MM.1S (cell line): ENCODE data around the gene RNF208.

Experiments
- EZH2 ChIP-seq: fragments of 300-600 bp; sonication (generic); optimal IDR thresholded peaks from 2 replicates; pipeline ENCODE3; 2017; ENCODE audit warnings: low read depth, mild to moderate bottlenecking, antibody characterized with exemption, low read length, mixed read lengths
- EZH2phosphoT487 ChIP-seq: fragments of 300-600 bp; sonication (generic); IDR thresholded peaks from 2 replicates; pipeline ENCODE4 v1.6.1; 2018; ENCODE audit warnings: antibody characterized with exemption, low read length
- TF ChIP-seq, protein P1 (sequence below): fragments of 300-600 bp; sonication (generic); IDR thresholded peaks from 2 replicates; pipeline ENCODE4 v1.5.1; 2016; ENCODE audit warnings: antibody characterized with exemption, low read length, mixed read lengths

DNA sequence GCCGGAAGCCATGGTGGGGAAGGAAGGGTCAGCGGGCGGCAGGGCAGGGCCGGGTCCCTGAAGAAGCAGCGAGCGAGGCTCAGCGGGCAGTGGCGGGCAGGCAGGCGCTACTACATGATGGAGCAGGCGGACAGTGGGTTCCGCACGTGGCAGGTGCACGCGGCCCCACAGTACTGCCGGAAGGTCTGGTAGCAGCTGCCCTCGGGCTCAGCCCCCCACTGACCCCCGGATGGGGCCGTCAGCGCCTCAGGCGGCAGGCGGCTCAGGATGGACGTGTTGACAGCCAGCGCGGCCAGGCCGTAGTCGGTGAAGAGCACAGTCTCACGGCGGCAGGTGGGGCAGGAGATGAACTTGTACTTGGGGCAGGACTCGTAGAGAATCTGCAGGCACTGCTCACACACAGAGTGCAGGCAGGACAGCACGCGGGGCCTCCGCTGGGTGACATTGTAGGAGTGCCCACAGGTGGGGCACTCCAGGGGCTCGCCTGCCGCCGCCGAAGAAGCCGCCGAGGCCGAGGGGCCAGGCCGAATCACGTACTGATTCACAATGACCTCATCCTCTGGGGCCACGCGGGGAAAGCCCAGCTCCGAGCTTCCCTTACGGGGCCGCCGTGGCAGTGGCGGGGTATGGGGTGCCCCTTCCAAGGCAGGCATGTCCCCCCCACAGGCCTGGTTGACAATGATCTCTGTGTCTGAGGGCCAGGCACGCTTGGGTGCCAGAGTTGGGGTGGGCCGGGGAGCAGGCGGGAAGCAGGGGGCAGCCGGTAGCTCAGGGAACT, 1.5 kb downstream of the RNF208 start:
- TF ChIP-seq EZH2 (no peak), EZH2phosphoT487 (no peak)
- TF ChIP-seq, protein P1, sequence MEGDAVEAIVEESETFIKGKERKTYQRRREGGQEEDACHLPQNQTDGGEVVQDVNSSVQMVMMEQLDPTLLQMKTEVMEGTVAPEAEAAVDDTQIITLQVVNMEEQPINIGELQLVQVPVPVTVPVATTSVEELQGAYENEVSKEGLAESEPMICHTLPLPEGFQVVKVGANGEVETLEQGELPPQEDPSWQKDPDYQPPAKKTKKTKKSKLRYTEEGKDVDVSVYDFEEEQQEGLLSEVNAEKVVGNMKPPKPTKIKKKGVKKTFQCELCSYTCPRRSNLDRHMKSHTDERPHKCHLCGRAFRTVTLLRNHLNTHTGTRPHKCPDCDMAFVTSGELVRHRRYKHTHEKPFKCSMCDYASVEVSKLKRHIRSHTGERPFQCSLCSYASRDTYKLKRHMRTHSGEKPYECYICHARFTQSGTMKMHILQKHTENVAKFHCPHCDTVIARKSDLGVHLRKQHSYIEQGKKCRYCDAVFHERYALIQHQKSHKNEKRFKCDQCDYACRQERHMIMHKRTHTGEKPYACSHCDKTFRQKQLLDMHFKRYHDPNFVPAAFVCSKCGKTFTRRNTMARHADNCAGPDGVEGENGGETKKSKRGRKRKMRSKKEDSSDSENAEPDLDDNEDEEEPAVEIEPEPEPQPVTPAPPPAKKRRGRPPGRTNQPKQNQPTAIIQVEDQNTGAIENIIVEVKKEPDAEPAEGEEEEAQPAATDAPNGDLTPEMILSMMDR: no peak
